Sigmoid colon (tissue), 7 donors: ENCODE results near the gene AKTIP. TPM values are rescaled to one million over a fixed set of nuclear protein-coding genes. Genes with fewer than 3 reads are reported as not detected.

ENCODE experiments used
- DNase-seq: peaks from one replicate; pipeline ENCODE4 v3.0.0-alpha.2; 2019
- H3K27ac ChIP-seq, 4 donors: fragments of 200-600 bp; sonication (generic); one replicate each; pipeline ENCODE4 v1.5.1; 2016 to 2019; ENCODE audit warnings: mild to moderate bottlenecking in 1 of 4
- H3K27me3 ChIP-seq, 3 donors: fragments of 200-600 bp; sonication (generic); one replicate each; pipeline ENCODE4 v1.5.1; 2019; ENCODE audit warnings: mild to moderate bottlenecking in 1 of 3
- H3K36me3 ChIP-seq, 4 donors: fragments of 200-600 bp; sonication (generic); one replicate each; pipeline ENCODE4 v1.5.1; 2016 to 2019
- H3K4me1 ChIP-seq, 4 donors: fragments of 200-600 bp; sonication (generic); one replicate each; pipeline ENCODE4 v1.5.1; 2017 to 2019
- H3K4me3 ChIP-seq, 4 donors: fragments of 200-600 bp; sonication (generic); one replicate each; pipeline ENCODE4 v1.5.1; 2017 to 2019; ENCODE audit warnings: mild to moderate bottlenecking in 2 of 4, moderate library complexity in 1 of 4
- H3K9me3 ChIP-seq, 4 donors: fragments of 200-600 bp in 3 of 4; sonication (generic) in 3 of 4; one replicate each; pipeline versions ENCODE4 v1.5.1 to v1.6.1; 2013 to 2019
- CTCF ChIP-seq, 4 experiments: fragments of 450-650 bp in 3 of 4; fragments of 200-600 bp in 1 of 4; IDR thresholded peaks; one replicate each; pipeline ENCODE4 v1.5.1; 2016 to 2019; ENCODE audit warnings: antibody characterized with exemption in 4 of 4, mild to moderate bottlenecking in 3 of 4, moderate library complexity in 2 of 4
- EP300 ChIP-seq, 4 donors: sonication (generic); formaldehyde crosslinking; IDR thresholded peaks; one replicate each; pipeline ENCODE4 v1.6.1; 2017; ENCODE audit warnings: antibody characterized with exemption in 4 of 4
- POLR2A ChIP-seq, 2 donors: fragments of 450-650 bp; IDR thresholded peaks; one replicate each; pipeline ENCODE4 v1.6.1; 2016; ENCODE audit warnings: antibody characterized with exemption in 2 of 2, mild to moderate bottlenecking in 2 of 2, moderate library complexity in 2 of 2
- POLR2AphosphoS5 ChIP-seq, 4 donors: sonication (generic); formaldehyde crosslinking; IDR thresholded peaks; one replicate each; pipeline ENCODE4 v1.6.1; 2017; ENCODE audit warnings: antibody characterized with exemption in 4 of 4
- WGBS, 2 donors: extraction: QIAGEN DNeasy Blood & Tissue Kit; methylation state at CpG; one replicate each; pipeline ENCODE4 v1.1.7; 2013; 5-methylcytosine and 5-hydroxymethylcytosine counted together
- intact Hi-C: fragments of 100-400 bp; cut with DNase I; formaldehyde crosslinking; loops from one replicate; pipeline ENCODE4 v1.15.1; 2023
- polyA plus RNA-seq, 3 donors: library from polyadenylated mRNA; stranded (reverse); fragments of 200-250 nt; gene quantifications; one replicate each; pipeline ENCODE4 v1.2.3, GENCODE V29; 2013
- total RNA-seq, 4 donors: library from RNA; depleted of rRNA; stranded (reverse); fragments of >200 nt; gene quantifications; one replicate each; pipeline ENCODE4 v1.1.0, GENCODE V29; 2016
- donor health status: healthy with polysubstance abuse.
- donor health status: Bipolar disorder and iron deficiency.
- donor health status: healthy.

Gene AKTIP
- total and polyA plus RNA-seq, 7 donors, result 14.4 to 56.0 (median 39.5) TPM

GRCh38 chr16:53511084-53511402, 8.0 kb upstream of the AKTIP start:
- no peaks in the 10 kb centered on the region for H3K27me3 ChIP-seq
- no peaks in the 10 kb centered on the region for H3K9me3 ChIP-seq
- TF ChIP-seq POLR2AphosphoS5 (IDR thresholded peaks at IDR 0.05) (no peak), EP300 (IDR thresholded peaks at IDR 0.05) (no peak), POLR2A (IDR thresholded peaks at IDR 0.05) (no peak), CTCF (IDR thresholded peaks at IDR 0.05) (no peak)
- H3K36me3 ChIP-seq, result no peaks in the 10 kb centered on the region
- intact Hi-C loops, result no loop called here
- no peak overlapping the region for H3K4me3 ChIP-seq
- no peak for DNase-seq
- H3K4me1 ChIP-seq, result peaks cover 0 to 3% (median 1%) of the 10 kb centered on the region in 4 donors
- H3K27ac ChIP-seq, result peak overlapping the region in 1 of 4 donors; percentile 64
- WGBS, 2 donors, result 83 to 90% methylated on average over 6 of the region's 6 CpGs

GRCh38 chr16:53510704-53511070, 7.7 kb upstream of the AKTIP start:
- H3K9me3 ChIP-seq, result no peaks in the 10 kb centered on the region
- TF ChIP-seq CTCF (IDR thresholded peaks at IDR 0.05), result no peak
- TF ChIP-seq EP300 (IDR thresholded peaks at IDR 0.05), result no peak
- no peak for TF ChIP-seq POLR2A (IDR thresholded peaks at IDR 0.05)
- TF ChIP-seq POLR2AphosphoS5 (IDR thresholded peaks at IDR 0.05), result no peak
- WGBS, 2 donors, result 17 to 38% methylated on average over 2 of the region's 2 CpGs
- no peaks in the 10 kb centered on the region for H3K36me3 ChIP-seq
- peak overlapping the region in 2 of 4 donors; percentile 36 to 64 for H3K27ac ChIP-seq
- H3K4me3 ChIP-seq, result no peak overlapping the region
- H3K27me3 ChIP-seq, result no peaks in the 10 kb centered on the region
- intact Hi-C loops, result no loop called here
- no peak for DNase-seq
- peaks cover 0 to 3% (median 1%) of the 10 kb centered on the region in 4 donors for H3K4me1 ChIP-seq

- 46 to 48% methylated on average over 29 of the region's 29 CpGs for WGBS, 2 donors
- Histone ChIP-seq H3K27me3 (no peaks in the 10 kb centered on the region), H3K27ac (peak overlapping the region; percentile 36 to 64 (median 46)), H3K4me3 (no peak overlapping the region), H3K9me3 (no peaks in the 10 kb centered on the region), H3K4me1 (peaks cover 0 to 3% (median 1%) of the 10 kb centered on the region in 4 donors), H3K36me3 (no peaks in the 10 kb centered on the region)
- intact Hi-C loops, result no loop called here
- TF ChIP-seq POLR2AphosphoS5 (IDR thresholded peaks at IDR 0.05), result no peak
- peak; percentile 45 to 98 (median 80) for TF ChIP-seq CTCF (IDR thresholded peaks at IDR 0.05)
- peak; percentile 83 for DNase-seq
These were observed 7.1 kb upstream of the AKTIP start for GRCh38 chr16:53509906-53510703.

- Histone ChIP-seq H3K4me1 (peaks cover 0 to 14% (median 13%) of the 10 kb centered on the region in 4 donors), H3K27me3 (no peaks in the 10 kb centered on the region), H3K27ac (no peak overlapping the region), H3K9me3 (no peaks in the 10 kb centered on the region), H3K36me3 (no peaks in the 10 kb centered on the region), H3K4me3 (no peak overlapping the region)
- TF ChIP-seq POLR2AphosphoS5 (IDR thresholded peaks at IDR 0.05), result no peak
- TF ChIP-seq EP300 (IDR thresholded peaks at IDR 0.05), result no peak
- no peak for TF ChIP-seq POLR2A (IDR thresholded peaks at IDR 0.05)
- 90% methylated on average over 12 of the region's 12 CpGs for WGBS, 2 donors
- DNase-seq, result no peak
- intact Hi-C loops, result no loop called here
These were observed 4.6 kb upstream of the AKTIP start for GRCh38 chr16:53507464-53508179.

- no peaks in the 10 kb centered on the region for H3K27me3 ChIP-seq
- peaks cover 0 to 26% (median 25%) of the 10 kb centered on the region in 4 donors for H3K4me1 ChIP-seq
- H3K9me3 ChIP-seq, result no peaks in the 10 kb centered on the region
- H3K36me3 ChIP-seq, result no peaks in the 10 kb centered on the region
- no peak overlapping the region for H3K27ac ChIP-seq
- TF ChIP-seq POLR2A (IDR thresholded peaks at IDR 0.05), result no peak
- TF ChIP-seq CTCF (IDR thresholded peaks at IDR 0.05), result no peak
- DNase-seq, result no peak
- 91 to 92% methylated on average over 3 of the region's 3 CpGs for WGBS, 2 donors
- intact Hi-C loops, result no loop called here
- no peak overlapping the region for H3K4me3 ChIP-seq
These were observed 3.2 kb upstream of the AKTIP start for GRCh38 chr16:53506254-53506653.
